ENCODE results near the gene PPM1E.
"Not testable (repeated sequence)": the region's sequence is repeated elsewhere in the genome, so short reads cannot be mapped to it uniquely, and the experiment has no call there.

The PPM1E gene

GRCh38 chr17:58747674-58748073 is 8.0 kb upstream of the PPM1E start:
- H3K9ac ChIP-seq (ENCODE audit: low read length in 5 of 5): no peak overlapping the region
- no peak overlapping the region for H3K27ac ChIP-seq (ENCODE audit: low read depth, low read length)
- no peaks in the 10 kb centered on the region for H3K4me1 ChIP-seq (ENCODE audit: control insufficient read depth in 5 of 5, insufficient read depth in 5 of 5, low read length in 5 of 5)
- no peaks in the 10 kb centered on the region for H3K9me3 ChIP-seq (ENCODE audit: control insufficient read depth in 5 of 5, low read length in 5 of 5)
- no peak overlapping the region for H3K4me3 ChIP-seq (ENCODE audit: low read depth in 1 of 5, low read length in 5 of 5)
- H3K36me3 ChIP-seq (ENCODE audit: control insufficient read depth in 5 of 5, insufficient read depth in 5 of 5, low read length in 5 of 5): no peaks in the 10 kb centered on the region
- no peaks in the 10 kb centered on the region for H3K27me3 ChIP-seq (ENCODE audit: control insufficient read depth in 5 of 5, insufficient read depth in 4 of 5, low read length in 5 of 5)

- H3K9me3 ChIP-seq (ENCODE audit: control insufficient read depth in 5 of 5, low read length in 5 of 5); H3K27ac ChIP-seq (ENCODE audit: low read depth, low read length); H3K27me3 ChIP-seq (ENCODE audit: control insufficient read depth in 5 of 5, insufficient read depth in 4 of 5, low read length in 5 of 5); H3K36me3 ChIP-seq (ENCODE audit: control insufficient read depth in 5 of 5, insufficient read depth in 5 of 5, low read length in 5 of 5); H3K9ac ChIP-seq (ENCODE audit: low read length in 5 of 5); H3K4me1 ChIP-seq (ENCODE audit: control insufficient read depth in 5 of 5, insufficient read depth in 5 of 5, low read length in 5 of 5); H3K4me3 ChIP-seq (ENCODE audit: low read depth in 1 of 5, low read length in 5 of 5): not testable (repeated sequence)
These were observed 6.0 kb upstream of the PPM1E start for GRCh38 chr17:58749627-58750026.

DNA sequence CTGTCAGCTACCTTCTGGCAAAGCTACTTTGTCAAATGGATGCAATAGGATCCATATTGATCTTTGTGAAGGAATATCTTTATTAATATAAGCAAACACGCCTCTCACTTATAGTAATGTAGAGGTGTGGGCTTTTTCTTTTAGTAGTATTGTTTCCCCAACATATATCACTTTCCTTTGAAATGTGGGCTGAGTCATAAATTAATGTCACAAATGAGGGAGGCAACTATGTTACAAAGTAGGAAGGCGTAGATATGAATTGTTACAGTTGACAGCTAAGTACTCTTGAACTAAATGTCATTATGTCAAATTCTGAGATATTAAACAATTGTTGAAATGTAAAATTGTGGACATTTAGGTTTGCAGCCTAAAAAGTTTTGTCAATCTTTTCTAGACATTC is 2.6 kb upstream of the PPM1E start:
- Histone ChIP-seq H3K4me1 (ENCODE audit: control insufficient read depth in 5 of 5, insufficient read depth in 5 of 5, low read length in 5 of 5) (peaks cover 0 to 20% (median 15%) of the 10 kb centered on the region in 5 donors), H3K9me3 (ENCODE audit: control insufficient read depth in 5 of 5, low read length in 5 of 5) (no peaks in the 10 kb centered on the region), H3K9ac (ENCODE audit: low read length in 5 of 5) (no peak overlapping the region), H3K36me3 (ENCODE audit: control insufficient read depth in 5 of 5, insufficient read depth in 5 of 5, low read length in 5 of 5) (no peaks in the 10 kb centered on the region), H3K4me3 (ENCODE audit: low read depth in 1 of 5, low read length in 5 of 5) (no peak overlapping the region), H3K27me3 (ENCODE audit: control insufficient read depth in 5 of 5, insufficient read depth in 4 of 5, low read length in 5 of 5) (peaks cover 9 to 24% (median 12%) of the 10 kb centered on the region in 5 donors), H3K27ac (ENCODE audit: low read depth, low read length) (no peak overlapping the region)

DNA sequence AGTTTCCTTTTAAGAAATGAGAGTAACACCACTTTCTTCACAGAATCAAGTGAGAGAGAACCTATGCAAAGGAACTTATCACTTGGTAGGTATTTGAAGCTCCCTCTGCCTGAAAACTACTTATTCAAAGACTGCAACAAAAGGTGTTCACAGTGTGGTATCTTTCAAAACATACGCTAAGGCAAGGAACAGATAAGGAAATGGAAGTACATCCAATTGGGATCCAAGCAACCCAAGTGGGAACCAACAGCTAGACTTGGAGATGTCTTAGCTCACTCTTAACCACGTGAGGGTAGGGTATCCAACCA is 431 bp upstream of the PPM1E start:
- no peaks in the 10 kb centered on the region for H3K9me3 ChIP-seq (ENCODE audit: control insufficient read depth in 5 of 5, low read length in 5 of 5)
- H3K27ac ChIP-seq (ENCODE audit: low read depth, low read length): no peak overlapping the region
- peaks cover 0 to 20% (median 15%) of the 10 kb centered on the region in 5 donors for H3K4me1 ChIP-seq (ENCODE audit: control insufficient read depth in 5 of 5, insufficient read depth in 5 of 5, low read length in 5 of 5)
- H3K4me3 ChIP-seq (ENCODE audit: low read depth in 1 of 5, low read length in 5 of 5): peak overlapping the region; percentile 35 to 84 (median 68)
- H3K27me3 ChIP-seq (ENCODE audit: control insufficient read depth in 5 of 5, insufficient read depth in 4 of 5, low read length in 5 of 5): peaks cover 12 to 35% (median 16%) of the 10 kb centered on the region in 5 donors
- no peak overlapping the region for H3K9ac ChIP-seq (ENCODE audit: low read length in 5 of 5)
- H3K36me3 ChIP-seq (ENCODE audit: control insufficient read depth in 5 of 5, insufficient read depth in 5 of 5, low read length in 5 of 5): no peaks in the 10 kb centered on the region

DNA sequence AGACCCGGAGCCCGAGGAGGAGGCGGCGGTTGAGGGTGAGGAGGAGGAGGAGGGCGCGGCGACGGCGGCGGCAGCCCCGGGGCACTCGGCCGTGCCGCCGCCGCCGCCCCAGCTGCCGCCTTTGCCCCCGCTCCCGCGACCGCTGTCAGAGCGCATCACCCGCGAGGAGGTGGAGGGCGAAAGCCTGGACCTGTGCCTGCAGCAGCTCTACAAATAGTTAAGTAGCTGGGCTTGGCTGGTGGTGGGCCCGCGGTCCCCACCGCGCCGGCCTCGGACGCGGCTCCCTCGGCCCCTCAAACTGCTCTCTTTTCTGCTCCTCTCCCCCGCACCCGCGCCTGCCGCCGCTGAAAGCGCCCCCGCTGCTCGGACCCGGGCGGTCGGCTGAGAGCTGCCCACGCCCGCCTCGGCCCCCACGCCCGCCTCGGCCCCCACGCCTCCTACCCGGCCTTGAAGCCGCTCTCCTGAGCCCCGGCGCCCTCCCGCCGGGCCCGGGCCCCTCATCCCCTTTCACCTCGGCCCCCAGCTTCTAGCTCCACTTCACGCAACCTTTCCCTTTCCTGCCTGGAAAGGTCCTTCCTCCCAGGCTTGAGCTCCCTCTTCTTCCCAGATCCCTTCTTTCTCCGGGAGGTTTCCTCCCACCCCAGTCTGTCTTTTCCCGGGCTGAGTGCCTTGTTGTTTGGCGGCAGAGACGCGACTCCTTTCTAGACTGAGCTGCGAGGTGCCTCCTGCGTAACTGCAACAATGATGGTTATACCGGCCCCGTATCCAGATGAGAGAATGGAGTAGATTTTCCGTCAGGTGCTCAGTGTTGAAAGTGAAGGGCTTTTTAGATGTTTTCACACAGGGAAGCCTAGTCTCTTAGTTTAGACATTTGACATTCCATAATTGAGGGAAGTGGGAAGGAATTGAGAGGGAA is 850 bp downstream of the PPM1E start:
- Histone ChIP-seq H3K4me3 (ENCODE audit: low read depth in 1 of 5, low read length in 5 of 5) (peak overlapping the region; percentile 31 to 84 (median 68)), H3K4me1 (ENCODE audit: control insufficient read depth in 5 of 5, insufficient read depth in 5 of 5, low read length in 5 of 5) (peaks cover 0 to 20% (median 15%) of the 10 kb centered on the region in 5 donors), H3K9ac (ENCODE audit: low read length in 5 of 5) (no peak overlapping the region), H3K9me3 (ENCODE audit: control insufficient read depth in 5 of 5, low read length in 5 of 5) (no peaks in the 10 kb centered on the region), H3K27ac (ENCODE audit: low read depth, low read length) (no peak overlapping the region), H3K27me3 (ENCODE audit: control insufficient read depth in 5 of 5, insufficient read depth in 4 of 5, low read length in 5 of 5) (peaks cover 12 to 37% (median 16%) of the 10 kb centered on the region in 5 donors), H3K36me3 (ENCODE audit: control insufficient read depth in 5 of 5, insufficient read depth in 5 of 5, low read length in 5 of 5) (no peaks in the 10 kb centered on the region)

DNA sequence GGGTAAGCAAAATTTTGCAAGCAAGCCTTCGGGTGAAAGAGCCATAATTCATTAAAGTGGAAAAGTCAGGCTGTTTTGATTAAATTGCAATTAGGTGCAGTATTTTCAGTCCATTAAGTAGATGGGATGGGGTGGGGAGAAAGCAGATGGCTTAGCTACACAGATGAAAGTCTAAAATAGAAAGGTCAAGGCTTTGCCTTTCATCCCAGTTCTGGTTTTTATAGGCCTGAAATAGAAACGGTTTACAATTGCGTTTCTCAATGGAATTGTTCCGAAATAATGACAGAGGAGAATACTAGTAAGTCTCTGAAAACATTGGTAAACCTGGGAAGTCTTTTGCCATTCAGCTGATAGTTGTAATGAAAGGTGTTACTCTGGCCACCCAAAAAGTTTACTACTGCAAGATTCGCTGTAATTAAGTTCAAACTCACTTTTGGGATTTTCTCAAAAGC is 1.5 kb downstream of the PPM1E start:
- H3K9ac ChIP-seq (ENCODE audit: low read length in 5 of 5): no peak overlapping the region
- peak overlapping the region in 4 of 5 donors; percentile 31 to 84 (median 70) for H3K4me3 ChIP-seq (ENCODE audit: low read depth in 1 of 5, low read length in 5 of 5)
- H3K27me3 ChIP-seq (ENCODE audit: control insufficient read depth in 5 of 5, insufficient read depth in 4 of 5, low read length in 5 of 5): peaks cover 12 to 37% (median 17%) of the 10 kb centered on the region in 5 donors

GRCh38 chr17:58758890-58759289 is 3.2 kb downstream of the PPM1E start:
- H3K36me3 ChIP-seq (ENCODE audit: control insufficient read depth in 5 of 5, insufficient read depth in 5 of 5, low read length in 5 of 5): no peaks in the 10 kb centered on the region
- peaks cover 0 to 20% (median 15%) of the 10 kb centered on the region in 5 donors for H3K4me1 ChIP-seq (ENCODE audit: control insufficient read depth in 5 of 5, insufficient read depth in 5 of 5, low read length in 5 of 5)
- H3K4me3 ChIP-seq (ENCODE audit: low read depth in 1 of 5, low read length in 5 of 5): no peak overlapping the region
- no peak overlapping the region for H3K9ac ChIP-seq (ENCODE audit: low read length in 5 of 5)
- H3K9me3 ChIP-seq (ENCODE audit: control insufficient read depth in 5 of 5, low read length in 5 of 5): no peaks in the 10 kb centered on the region
- peaks cover 12 to 37% (median 17%) of the 10 kb centered on the region in 5 donors for H3K27me3 ChIP-seq (ENCODE audit: control insufficient read depth in 5 of 5, insufficient read depth in 4 of 5, low read length in 5 of 5)
- no peak overlapping the region for H3K27ac ChIP-seq (ENCODE audit: low read depth, low read length)

More for the DNA sequence above, 1.5 kb downstream of the PPM1E start:
- H3K27ac ChIP-seq (ENCODE audit: low read depth, low read length): no peak overlapping the region
- no peaks in the 10 kb centered on the region for H3K36me3 ChIP-seq (ENCODE audit: control insufficient read depth in 5 of 5, insufficient read depth in 5 of 5, low read length in 5 of 5)
- peaks cover 0 to 20% (median 15%) of the 10 kb centered on the region in 5 donors for H3K4me1 ChIP-seq (ENCODE audit: control insufficient read depth in 5 of 5, insufficient read depth in 5 of 5, low read length in 5 of 5)
- H3K9me3 ChIP-seq (ENCODE audit: control insufficient read depth in 5 of 5, low read length in 5 of 5): no peaks in the 10 kb centered on the region

DNA sequence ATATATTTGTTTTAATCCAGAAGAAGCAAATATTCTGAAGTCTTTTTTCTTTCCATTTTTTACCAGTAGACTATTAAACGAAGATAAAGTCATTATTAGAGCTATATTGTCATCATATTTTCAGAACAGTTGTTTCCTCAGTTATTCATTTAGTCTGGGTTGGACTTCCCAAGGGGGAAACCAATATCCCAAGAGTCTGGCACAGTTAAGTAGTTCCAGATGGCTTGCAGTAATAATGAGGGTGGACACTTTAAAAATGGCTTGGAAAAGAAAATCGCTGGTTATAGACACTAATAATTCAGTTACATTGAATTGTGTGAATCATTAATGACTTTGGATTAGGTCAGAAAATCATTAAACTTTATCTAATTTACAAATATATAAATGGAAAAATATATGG is 3.9 kb downstream of the PPM1E start:
- H3K4me1 ChIP-seq (ENCODE audit: control insufficient read depth in 5 of 5, insufficient read depth in 5 of 5, low read length in 5 of 5): peaks cover 0 to 20% (median 15%) of the 10 kb centered on the region in 5 donors
- no peaks in the 10 kb centered on the region for H3K36me3 ChIP-seq (ENCODE audit: control insufficient read depth in 5 of 5, insufficient read depth in 5 of 5, low read length in 5 of 5)
- no peak overlapping the region for H3K4me3 ChIP-seq (ENCODE audit: low read depth in 1 of 5, low read length in 5 of 5)
- H3K27me3 ChIP-seq (ENCODE audit: control insufficient read depth in 5 of 5, insufficient read depth in 4 of 5, low read length in 5 of 5): peaks cover 12 to 37% (median 17%) of the 10 kb centered on the region in 5 donors
- no peaks in the 10 kb centered on the region for H3K9me3 ChIP-seq (ENCODE audit: control insufficient read depth in 5 of 5, low read length in 5 of 5)
- H3K27ac ChIP-seq (ENCODE audit: low read depth, low read length): no peak overlapping the region
- no peak overlapping the region for H3K9ac ChIP-seq (ENCODE audit: low read length in 5 of 5)

- no peak overlapping the region for H3K9ac ChIP-seq (ENCODE audit: low read length in 5 of 5)
- peaks cover 0 to 19% (median 15%) of the 10 kb centered on the region in 5 donors for H3K4me1 ChIP-seq (ENCODE audit: control insufficient read depth in 5 of 5, insufficient read depth in 5 of 5, low read length in 5 of 5)
- no peaks in the 10 kb centered on the region for H3K9me3 ChIP-seq (ENCODE audit: control insufficient read depth in 5 of 5, low read length in 5 of 5)
- H3K27me3 ChIP-seq (ENCODE audit: control insufficient read depth in 5 of 5, insufficient read depth in 4 of 5, low read length in 5 of 5): peaks cover 12 to 32% (median 17%) of the 10 kb centered on the region in 5 donors
- H3K4me3 ChIP-seq (ENCODE audit: low read depth in 1 of 5, low read length in 5 of 5): no peak overlapping the region
- no peak overlapping the region for H3K27ac ChIP-seq (ENCODE audit: low read depth, low read length)
- H3K36me3 ChIP-seq (ENCODE audit: control insufficient read depth in 5 of 5, insufficient read depth in 5 of 5, low read length in 5 of 5): no peaks in the 10 kb centered on the region
These were observed 4.6 kb downstream of the PPM1E start for GRCh38 chr17:58760248-58760647.

GRCh38 chr17:58763263-58763662 is 7.6 kb downstream of the PPM1E start:
- Histone ChIP-seq H3K9me3 (ENCODE audit: control insufficient read depth in 5 of 5, low read length in 5 of 5) (no peaks in the 10 kb centered on the region), H3K9ac (ENCODE audit: low read length in 5 of 5) (no peak overlapping the region), H3K27me3 (ENCODE audit: control insufficient read depth in 5 of 5, insufficient read depth in 4 of 5, low read length in 5 of 5) (peaks cover 0 to 12% (median 7%) of the 10 kb centered on the region in 5 donors), H3K27ac (ENCODE audit: low read depth, low read length) (no peak overlapping the region), H3K4me3 (ENCODE audit: low read depth in 1 of 5, low read length in 5 of 5) (no peak overlapping the region), H3K36me3 (ENCODE audit: control insufficient read depth in 5 of 5, insufficient read depth in 5 of 5, low read length in 5 of 5) (no peaks in the 10 kb centered on the region), H3K4me1 (ENCODE audit: control insufficient read depth in 5 of 5, insufficient read depth in 5 of 5, low read length in 5 of 5) (no peaks in the 10 kb centered on the region)

Measured in subcutaneous abdominal adipose tissue (tissue), 5 donors.